ENCODE data around the gene NOBOX. TPM values are rescaled to one million over a fixed set of nuclear protein-coding genes. Genes with fewer than 3 reads are reported as not detected.

Gene NOBOX
- total and polyA plus RNA-seq, 11 donors, result not detected

DNA sequence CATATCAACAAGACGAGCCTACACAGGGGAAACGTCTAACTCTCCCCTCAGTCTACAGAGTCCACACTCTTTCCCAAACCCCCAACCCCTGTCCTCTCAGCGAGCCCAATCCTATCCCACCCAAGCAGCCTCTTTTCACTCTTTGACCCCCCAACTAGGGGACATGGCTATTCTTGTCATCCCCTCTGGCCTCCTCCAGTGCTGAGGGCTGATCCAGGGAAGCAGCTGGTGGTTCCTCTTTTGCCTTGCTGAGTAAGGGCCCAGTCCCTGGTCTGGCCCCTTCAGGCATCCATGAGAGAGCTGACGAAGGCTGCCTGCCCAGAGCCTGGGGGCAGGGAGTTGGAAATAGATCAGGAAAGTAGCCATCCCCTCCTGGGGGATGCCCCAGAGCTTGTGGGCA lies 6.4 kb downstream of the NOBOX start:
- peaks cover 0 to 9% (median 0%) of the 10 kb centered on the region in 9 donors for H3K27me3 ChIP-seq
- no peak overlapping the region for H3K27ac ChIP-seq
- WGBS, 4 donors, result 66 to 78% (median 76%) methylated on average over 4 of the region's 4 CpGs
- DNase-seq (no peak), ATAC-seq (no peak)
- peaks cover 0 to under 1% (median 0%) of the 10 kb centered on the region in 12 donors for H3K4me1 ChIP-seq
- intact Hi-C loops (cut with DNase I), result loop anchor here in 2 of 10 donors (5.0 to 10.0 kb wide), 2 partner anchors 220 to 222 kb away; no protein-coding TSS in a partner anchor
- H3K36me3 ChIP-seq, result no peaks in the 10 kb centered on the region
- H3K9me3 ChIP-seq, result no peaks in the 10 kb centered on the region
- no peak overlapping the region for H3K4me3 ChIP-seq
- no peak for TF ChIP-seq POLR2A (IDR thresholded peaks at IDR 0.05)
- TF ChIP-seq, protein P1, sequence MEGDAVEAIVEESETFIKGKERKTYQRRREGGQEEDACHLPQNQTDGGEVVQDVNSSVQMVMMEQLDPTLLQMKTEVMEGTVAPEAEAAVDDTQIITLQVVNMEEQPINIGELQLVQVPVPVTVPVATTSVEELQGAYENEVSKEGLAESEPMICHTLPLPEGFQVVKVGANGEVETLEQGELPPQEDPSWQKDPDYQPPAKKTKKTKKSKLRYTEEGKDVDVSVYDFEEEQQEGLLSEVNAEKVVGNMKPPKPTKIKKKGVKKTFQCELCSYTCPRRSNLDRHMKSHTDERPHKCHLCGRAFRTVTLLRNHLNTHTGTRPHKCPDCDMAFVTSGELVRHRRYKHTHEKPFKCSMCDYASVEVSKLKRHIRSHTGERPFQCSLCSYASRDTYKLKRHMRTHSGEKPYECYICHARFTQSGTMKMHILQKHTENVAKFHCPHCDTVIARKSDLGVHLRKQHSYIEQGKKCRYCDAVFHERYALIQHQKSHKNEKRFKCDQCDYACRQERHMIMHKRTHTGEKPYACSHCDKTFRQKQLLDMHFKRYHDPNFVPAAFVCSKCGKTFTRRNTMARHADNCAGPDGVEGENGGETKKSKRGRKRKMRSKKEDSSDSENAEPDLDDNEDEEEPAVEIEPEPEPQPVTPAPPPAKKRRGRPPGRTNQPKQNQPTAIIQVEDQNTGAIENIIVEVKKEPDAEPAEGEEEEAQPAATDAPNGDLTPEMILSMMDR (IDR thresholded peaks at IDR 0.05), result no peak

DNA sequence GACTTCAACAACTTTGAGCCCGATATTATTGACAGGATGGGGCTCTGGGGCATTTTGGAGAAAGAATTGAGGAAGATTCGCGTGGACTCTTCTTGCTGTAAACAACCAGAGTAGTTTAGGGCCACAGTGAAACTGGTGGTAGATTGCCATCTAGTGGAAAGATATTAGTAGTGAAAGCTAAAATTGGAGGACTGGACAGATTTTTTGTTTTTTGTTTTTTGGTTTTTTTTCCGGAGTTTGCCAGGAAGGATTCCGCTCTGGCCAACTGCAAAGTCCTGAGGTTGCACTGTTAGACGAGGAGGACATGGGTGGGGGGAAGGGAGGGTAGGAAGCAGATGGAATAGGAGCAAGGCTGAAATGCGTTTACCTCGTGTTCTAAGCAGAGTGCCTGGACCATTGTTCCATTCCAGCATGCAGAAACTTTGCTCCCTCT lies 11.7 kb downstream of the NOBOX start:
- no peak for DNase-seq
- Histone ChIP-seq H3K27ac (peak overlapping the region in 1 of 12 donors; percentile 71), H3K4me3 (peak overlapping the region in 2 of 12 donors; percentile 16 to 30), H3K36me3 (no peaks in the 10 kb centered on the region), H3K27me3 (no peaks in the 10 kb centered on the region), H3K9me3 (no peaks in the 10 kb centered on the region), H3K4me1 (peaks cover 0 to 14% (median 0%) of the 10 kb centered on the region in 12 donors)
- ATAC-seq, result peak; percentile 58 to 77 (median 70)
- intact Hi-C loops (cut with DNase I), result loop anchor here in 1 of 10 donors (10.0 kb wide), 1 partner anchor 217 kb away; no protein-coding TSS in a partner anchor
- no peak for TF ChIP-seq POLR2A (IDR thresholded peaks at IDR 0.05)
- TF ChIP-seq, protein P1 (IDR thresholded peaks at IDR 0.05), result peak; percentile 59 to 79 (median 69)
- 8 to 12% (median 10%) methylated on average over 8 of the region's 8 CpGs for WGBS, 4 donors

DNA sequence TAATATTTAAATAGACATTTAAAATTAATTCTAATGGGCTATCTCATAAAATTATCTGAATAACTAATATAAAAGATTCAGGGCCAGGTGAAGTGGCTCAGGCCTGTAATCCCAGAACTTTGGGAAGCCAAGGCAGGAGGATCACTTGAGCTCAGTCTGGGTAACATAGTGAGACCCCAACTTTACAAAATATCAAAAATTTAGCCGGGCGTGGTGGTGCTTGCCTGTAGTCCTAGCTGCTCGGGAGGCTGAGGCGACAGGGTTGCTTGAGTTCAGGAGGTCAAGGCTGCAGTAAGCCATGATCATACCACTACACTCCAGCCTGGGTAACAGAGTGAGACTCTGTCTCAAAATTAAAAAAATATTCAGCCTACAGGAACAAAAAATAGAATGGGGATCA lies 12.5 kb downstream of the NOBOX start:
- Histone ChIP-seq H3K9me3 (no peaks in the 10 kb centered on the region), H3K27ac (peak overlapping the region in 1 of 12 donors; percentile 71), H3K27me3 (no peaks in the 10 kb centered on the region), H3K4me1 (peaks cover 0 to 14% (median 0%) of the 10 kb centered on the region in 12 donors), H3K36me3 (no peaks in the 10 kb centered on the region), H3K4me3 (no peak overlapping the region)
- DNase-seq (no peak), ATAC-seq (no peak)
- no peak for TF ChIP-seq POLR2A (IDR thresholded peaks at IDR 0.05)
- TF ChIP-seq, protein P1 (IDR thresholded peaks at IDR 0.05), result no peak
- WGBS, 4 donors, result 95 to 99% (median 96%) methylated on average over 4 of the region's 4 CpGs
- intact Hi-C loops (cut with DNase I), result loop anchor here in 1 of 10 donors (10.0 kb wide), 1 partner anchor 216 kb away; no protein-coding TSS in a partner anchor

DNA sequence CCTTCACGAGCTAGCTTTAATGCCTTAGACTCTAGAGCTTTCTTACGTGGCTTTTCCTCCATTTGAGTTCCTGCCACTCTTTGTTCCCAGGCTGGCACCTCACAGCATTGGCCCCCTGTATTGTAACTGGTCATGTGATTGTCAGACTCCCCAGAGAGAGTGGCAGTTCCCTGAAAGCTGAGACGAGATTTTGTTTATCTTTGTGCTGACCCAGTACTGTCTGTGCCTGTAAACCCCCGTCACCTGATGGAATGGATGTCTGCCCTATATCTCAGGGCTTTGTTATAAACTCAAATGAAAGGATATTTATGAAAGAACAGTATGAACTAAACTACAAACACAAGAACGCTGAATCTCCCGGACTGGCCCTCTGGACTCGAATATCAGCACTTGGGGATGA lies 13.0 kb downstream of the NOBOX start:
- no peak for ATAC-seq
- Histone ChIP-seq H3K27me3 (no peaks in the 10 kb centered on the region), H3K27ac (peak overlapping the region in 1 of 12 donors; percentile 71), H3K4me1 (peaks cover 0 to 14% (median 0%) of the 10 kb centered on the region in 12 donors), H3K9me3 (no peaks in the 10 kb centered on the region), H3K36me3 (no peaks in the 10 kb centered on the region), H3K4me3 (no peak overlapping the region)
- DNase-seq, result no peak
- intact Hi-C loops (cut with DNase I), result loop anchor here in 1 of 10 donors (10.0 kb wide), 1 partner anchor 216 kb away; no protein-coding TSS in a partner anchor
- TF ChIP-seq POLR2A (IDR thresholded peaks at IDR 0.05), result no peak
- TF ChIP-seq, protein P1 (IDR thresholded peaks at IDR 0.05), result no peak
- WGBS, 4 donors, result 55 to 65% (median 60%) methylated on average over 7 of the region's 7 CpGs
